Tibial nerve (tissue), 4 donors: ENCODE measurements around the gene FSTL4.

ENCODE experiments used
- EP300 ChIP-seq, 2 donors: sonication (generic); formaldehyde crosslinking; IDR thresholded peaks; one replicate each; pipeline ENCODE4 v1.6.1; 2017; ENCODE audit warnings: antibody characterized with exemption in 2 of 2, mild to moderate bottlenecking in 1 of 2
- POLR2A ChIP-seq, 2 donors: fragments of 450-650 bp; IDR thresholded peaks; one replicate each; pipeline ENCODE4 v1.6.1; 2017; ENCODE audit warnings: antibody characterized with exemption in 2 of 2, mild to moderate bottlenecking in 2 of 2, moderate library complexity in 2 of 2
- TF ChIP-seq, protein P1 (sequence below), 5 experiments: fragments of 200-600 bp in 3 of 5; fragments of 450-650 bp in 2 of 5; sonication (generic) in 3 of 5; IDR thresholded peaks; one replicate each; pipeline ENCODE4 v1.5.1; 2016 to 2019; ENCODE audit warnings: antibody characterized with exemption in 5 of 5, mild to moderate bottlenecking in 3 of 5, moderate library complexity in 2 of 5

DNA sequence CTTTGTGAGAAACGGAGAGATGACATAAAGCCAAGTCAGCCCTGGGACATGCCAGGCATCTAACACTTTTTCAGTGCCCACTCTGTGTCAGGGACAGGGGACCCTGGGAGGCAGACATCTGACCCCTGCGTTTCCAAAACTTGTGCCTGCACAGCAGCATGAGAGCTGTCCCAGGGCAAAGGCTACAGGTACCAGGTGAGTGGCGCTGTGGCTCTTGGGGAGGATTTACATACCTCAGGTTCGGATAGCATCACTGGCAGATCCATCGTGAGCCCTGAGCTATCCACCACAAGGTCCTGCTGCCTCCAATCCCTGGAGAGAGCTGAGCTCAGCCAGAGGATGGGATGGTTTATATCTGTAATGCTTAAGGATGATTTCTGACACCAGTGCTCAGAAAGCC is 52.4 kb downstream of the FSTL4 start:
- TF ChIP-seq, protein P1, sequence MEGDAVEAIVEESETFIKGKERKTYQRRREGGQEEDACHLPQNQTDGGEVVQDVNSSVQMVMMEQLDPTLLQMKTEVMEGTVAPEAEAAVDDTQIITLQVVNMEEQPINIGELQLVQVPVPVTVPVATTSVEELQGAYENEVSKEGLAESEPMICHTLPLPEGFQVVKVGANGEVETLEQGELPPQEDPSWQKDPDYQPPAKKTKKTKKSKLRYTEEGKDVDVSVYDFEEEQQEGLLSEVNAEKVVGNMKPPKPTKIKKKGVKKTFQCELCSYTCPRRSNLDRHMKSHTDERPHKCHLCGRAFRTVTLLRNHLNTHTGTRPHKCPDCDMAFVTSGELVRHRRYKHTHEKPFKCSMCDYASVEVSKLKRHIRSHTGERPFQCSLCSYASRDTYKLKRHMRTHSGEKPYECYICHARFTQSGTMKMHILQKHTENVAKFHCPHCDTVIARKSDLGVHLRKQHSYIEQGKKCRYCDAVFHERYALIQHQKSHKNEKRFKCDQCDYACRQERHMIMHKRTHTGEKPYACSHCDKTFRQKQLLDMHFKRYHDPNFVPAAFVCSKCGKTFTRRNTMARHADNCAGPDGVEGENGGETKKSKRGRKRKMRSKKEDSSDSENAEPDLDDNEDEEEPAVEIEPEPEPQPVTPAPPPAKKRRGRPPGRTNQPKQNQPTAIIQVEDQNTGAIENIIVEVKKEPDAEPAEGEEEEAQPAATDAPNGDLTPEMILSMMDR (IDR thresholded peaks at IDR 0.05) = no peak
- TF ChIP-seq POLR2A (IDR thresholded peaks at IDR 0.05) = no peak
- no peak for TF ChIP-seq EP300 (IDR thresholded peaks at IDR 0.05)
